HepG2 (cell line): ENCODE measurements around the gene ERO1A. TPM values are rescaled to one million over a fixed set of nuclear protein-coding genes. Genes with fewer than 3 reads are reported as not detected.

Experiments used
- ATAC-seq: fragments of 200-7000 bp; cut with Tn5 transposase; 3 replicates; pipeline ENCODE4 v1.9.1; 2020; ENCODE audit warnings: mild to moderate bottlenecking, moderate library complexity
- BruUV-seq: library from RNA; stranded (reverse); fragments of 400-500 nt; replicated peaks from 2 replicates; lab custom pipeline; 2021; lab: Mats Ljungman, UMichigan
- CTCF ChIA-PET: fragments of 300-600 bp; formaldehyde crosslinking; extraction: SDS; loops from one replicate; lab custom pipeline; 2021; ENCODE audit warnings: low total read pairs, inconsistent platforms, low intra/inter-chr PET ratio; lab: Yijun Ruan, JAX
- POLR2A ChIA-PET: fragments of 350-600 bp; sonication (Branson Sonifier 250); formaldehyde crosslinking; loops from one replicate; lab custom pipeline; 2020; ENCODE audit warnings: antibody characterized with exemption, inconsistent platforms; lab: Yijun Ruan, JAX
- DNase-seq: peaks from one replicate; pipeline ENCODE4 v3.0.0-alpha.2; 2015; ENCODE audit warnings: low spot score
- FAIRE-seq: peaks from 3 replicates; lab custom pipeline; 2011; peaks lifted over from hg19 to GRCh38; lab: Jason Lieb, UNC
- H2AFZ ChIP-seq: one replicate; pipeline ENCODE4 v1.6.1; 2011; ENCODE audit warnings: low read length, inconsistent platforms
- H3K27ac ChIP-seq: fragments of 300-600 bp; 3 replicates; pipeline ENCODE4 v1.8.0; 2011; ENCODE audit warnings: mixed run types, mild to moderate bottlenecking, mixed read lengths, low read length, inconsistent platforms; ENCODE audit not compliant: insufficient read depth; ENCODE audit errors: extremely low read length
- H3K27me3 ChIP-seq, 2 experiments: fragments of 200-600 bp in 1 of 2; 2 replicates in 1 of 2; 3 replicates in 1 of 2; pipeline versions ENCODE4 v1.6.0 to v1.8.0; 2011; ENCODE audit warnings: low read length in 2 of 2, mild to moderate bottlenecking in 2 of 2, moderate library complexity in 2 of 2, inconsistent platforms in 1 of 2; ENCODE audit not compliant: insufficient read depth in 2 of 2, control insufficient read depth in 1 of 2
- H3K36me3 ChIP-seq, 2 experiments: fragments of 200-600 bp in 1 of 2; replicated peaks in 1 of 2; 2 replicates in 1 of 2; 3 replicates in 1 of 2; pipeline versions ENCODE4 v1.5.1 to v1.8.0; 2011; ENCODE audit warnings: low read length in 2 of 2, inconsistent platforms in 1 of 2; ENCODE audit not compliant: insufficient read depth in 2 of 2, control insufficient read depth in 1 of 2
- H3K4me1 ChIP-seq: 2 replicates; pipeline ENCODE4 v1.5.1; 2012; ENCODE audit warnings: low read length, inconsistent platforms; ENCODE audit not compliant: insufficient read depth
- H3K4me2 ChIP-seq: 2 replicates; pipeline ENCODE4 v1.6.0; 2011; ENCODE audit warnings: low read depth, low read length, inconsistent platforms
- H3K4me3 ChIP-seq, 3 experiments: fragments of 200-600 bp in 1 of 3; sonication (generic), shearing (Covaris generic) in 1 of 3; replicated peaks in 1 of 3; 2 replicates each; pipeline ENCODE4 v1.5.1; 2011 to 2016; ENCODE audit warnings: low read length in 3 of 3, inconsistent platforms in 2 of 3, low read depth in 2 of 3, mild to moderate bottlenecking in 2 of 3, control low read depth in 1 of 3, mixed read lengths in 1 of 3; ENCODE audit not compliant: insufficient read depth in 1 of 3
- H3K79me2 ChIP-seq: one replicate; pipeline ENCODE4 v1.6.1; 2011; ENCODE audit warnings: low read length, inconsistent platforms; ENCODE audit not compliant: insufficient read depth
- H3K9ac ChIP-seq: 2 replicates; pipeline ENCODE4 v1.6.0; 2011; ENCODE audit warnings: mild to moderate bottlenecking, low read depth, low read length, inconsistent platforms; ENCODE audit not compliant: insufficient read depth
- H3K9me3 ChIP-seq: 2 replicates; pipeline ENCODE4 v1.5.1; 2012; ENCODE audit warnings: mild to moderate bottlenecking, low read length
- H4K20me1 ChIP-seq: 2 replicates; pipeline ENCODE4 v1.6.0; 2011; ENCODE audit warnings: inconsistent platforms, mild to moderate bottlenecking, low read length, moderate library complexity; ENCODE audit not compliant: insufficient read depth
- ASH2L ChIP-seq: fragments of 300-600, 200-600 bp; sonication (generic); IDR thresholded peaks from 2 replicates; pipeline ENCODE4 v1.7.0; 2017; ENCODE audit warnings: low read depth, mild to moderate bottlenecking, moderate library complexity, mixed read lengths, low read length; ENCODE audit not compliant: insufficient read length
- CCAR2 ChIP-seq: fragments of 200-400 bp; formaldehyde crosslinking; optimal IDR thresholded peaks from 2 replicates; pipeline ENCODE3; 2018; ENCODE audit warnings: low read depth, mild to moderate bottlenecking, low read length, moderate library complexity
- CCDC6 ChIP-seq: sonication (generic); formaldehyde crosslinking; IDR thresholded peaks from 2 replicates; pipeline ENCODE4 v1.8.1; 2022; ENCODE audit warnings: mild to moderate bottlenecking, missing genetic modification reagents, moderate library complexity
- FOXO1 ChIP-seq: sonication (generic); formaldehyde crosslinking; IDR thresholded peaks from 2 replicates; pipeline ENCODE4 v1.4.0; 2020; ENCODE audit warnings: missing genetic modification reagents
- MLXIP ChIP-seq: sonication (generic); formaldehyde crosslinking; IDR thresholded peaks from 2 replicates; pipeline ENCODE4 v1.9.0; 2021; ENCODE audit warnings: missing genetic modification reagents, borderline replicate concordance
- RBM39 ChIP-seq: fragments of 200-400 bp; formaldehyde crosslinking; IDR thresholded peaks from one replicate; pipeline ENCODE4 v1.6.1; 2018; ENCODE audit warnings: antibody characterized with exemption, mild to moderate bottlenecking, low read depth, low read length; ENCODE audit not compliant: poor library complexity, severe bottlenecking
- RELA ChIP-seq: sonication (generic); formaldehyde crosslinking; IDR thresholded peaks from 2 replicates; pipeline ENCODE4 v1.4.0; 2020; ENCODE audit warnings: missing genetic modification reagents
- SMC3 ChIP-seq: IDR thresholded peaks from 2 replicates; pipeline ENCODE4 v1.6.1; 2011; ENCODE audit warnings: low read length, improper control_type of control experiment
- STAT5B ChIP-seq: sonication (generic); formaldehyde crosslinking; IDR thresholded peaks from 2 replicates; pipeline ENCODE4 v1.4.0; 2020; ENCODE audit warnings: missing genetic modification reagents
- ZBTB42 ChIP-seq: sonication (generic); formaldehyde crosslinking; IDR thresholded peaks from 2 replicates; pipeline ENCODE4 v1.5.0; 2020; ENCODE audit warnings: mild to moderate bottlenecking, missing genetic modification reagents
- ZBTB7B ChIP-seq: sonication (generic); formaldehyde crosslinking; IDR thresholded peaks from 2 replicates; pipeline ENCODE4 v1.4.0; 2020; ENCODE audit warnings: missing genetic modification reagents
- ZFP91 ChIP-seq: sonication (generic); formaldehyde crosslinking; IDR thresholded peaks from 2 replicates; pipeline ENCODE4 v1.9.0; 2022; ENCODE audit warnings: missing genetic modification reagents, mild to moderate bottlenecking, borderline replicate concordance
- ZNF121 ChIP-seq: sonication (generic); formaldehyde crosslinking; IDR thresholded peaks from 2 replicates; pipeline ENCODE4 v1.5.0; 2020; ENCODE audit warnings: mild to moderate bottlenecking, missing genetic modification reagents
- ZNF501 ChIP-seq: sonication (generic); formaldehyde crosslinking; IDR thresholded peaks from 2 replicates; pipeline ENCODE4 v1.5.1; 2020; ENCODE audit warnings: mild to moderate bottlenecking, moderate library complexity, missing genetic modification reagents
- WGBS: methylation state at CpG from one replicate; pipeline ENCODE4 v1.1.6; 2017; ENCODE audit warnings: low lambda C conversion rate; 5-methylcytosine and 5-hydroxymethylcytosine counted together
- in situ Hi-C: cut with HindIII; loops from 2 replicates; pipeline ENCODE4 v1.10.0; 2017; ENCODE audit warnings: low pct_unique_long_range_greater_than_20kb; ENCODE audit not compliant: extremely low pct_ligation_motif_present
- intact Hi-C: fragments of 100-400 bp; cut with micrococcal nuclease; formaldehyde crosslinking; loops from one replicate; pipeline ENCODE4 v1.10.0; 2022; ENCODE audit not compliant: unreplicated experiment
- polyA plus RNA-seq, 8 experiments: library from polyadenylated mRNA; depleted of rRNA in 3 of 8; stranded (reverse) in 7 of 8; unstranded in 1 of 8; fragments of >200 nt; fragmentation: Illumina TruSeq in 4 of 8; extraction: Trizol in 4 of 8; gene quantifications; 2 replicates each; pipeline versions ENCODE4 v1.2.1 to v1.2.3, GENCODE V29; 2011 to 2016; ENCODE audit warnings: low read depth in 4 of 8, missing spikeins in 1 of 8, mixed read lengths in 1 of 8; ENCODE audit not compliant: insufficient read depth in 1 of 8
- total RNA-seq, 5 experiments: library from RNA; depleted of rRNA; stranded (reverse); fragments of >200 nt; fragmentation: Illumina TruSeq; extraction: Trizol; gene quantifications; 2 replicates each; pipeline ENCODE4 v1.2.3, GENCODE V29; 2016; ENCODE audit warnings: low read depth in 1 of 5
- TF ChIP-seq, protein P1 (sequence below): sonication (generic); formaldehyde crosslinking; IDR thresholded peaks from 2 replicates; pipeline ENCODE4 v1.4.0; 2020; ENCODE audit warnings: low read depth, missing genetic modification reagents
- TF ChIP-seq, protein P2 (sequence below): sonication (generic); formaldehyde crosslinking; IDR thresholded peaks from 2 replicates; pipeline ENCODE4 v1.4.0; 2020; ENCODE audit warnings: mild to moderate bottlenecking, missing genetic modification reagents

ERO1A gene
- total and polyA plus RNA-seq, 2 of the 13 experiments (the other 11 are each of a cell fraction or from before 2014, with no cell fraction given), result 60.3 to 137 TPM

GRCh38 chr14:52660832-52661231, 34.5 kb downstream of the ERO1A start:
- Histone ChIP-seq H3K27ac (no peak overlapping the region), H2AFZ (no peak overlapping the region), H3K4me1 (no peaks in the 10 kb centered on the region), H3K4me3 (no peak overlapping the region), H3K27me3 (no peaks in the 10 kb centered on the region), H3K36me3 (peaks cover 11 to 38% of the 10 kb centered on the region in 2 experiments), H3K79me2 (no peaks in the 10 kb centered on the region), H3K4me2 (no peak overlapping the region), H3K9me3 (no peaks in the 10 kb centered on the region), H3K9ac (no peak overlapping the region), H4K20me1 (no peaks in the 10 kb centered on the region)
- intact Hi-C loops (no loop called here), in situ Hi-C loops (no loop called here)
- POLR2A ChIA-PET, result no interaction called here
- no TSS peak for BruUV-seq
- WGBS, result 93% methylated on average over 1 of the region's 1 CpG
- FAIRE-seq, result no peak
- no peak for ATAC-seq
- TF ChIP-seq FOXO1 (CRISPR knock-in tag) (no peak), ZNF121 (CRISPR knock-in tag) (no peak), RBM39 (no peak), MLXIP (CRISPR knock-in tag) (no peak), CCAR2 (no peak), CCDC6 (CRISPR knock-in tag) (no peak), STAT5B (no peak), ASH2L (no peak), RELA (no peak), ZBTB42 (CRISPR knock-in tag) (no peak), ZNF501 (no peak), ZBTB7B (CRISPR knock-in tag) (no peak), ZFP91 (CRISPR knock-in tag) (no peak), SMC3 (no peak)
- TF ChIP-seq, protein P1, sequence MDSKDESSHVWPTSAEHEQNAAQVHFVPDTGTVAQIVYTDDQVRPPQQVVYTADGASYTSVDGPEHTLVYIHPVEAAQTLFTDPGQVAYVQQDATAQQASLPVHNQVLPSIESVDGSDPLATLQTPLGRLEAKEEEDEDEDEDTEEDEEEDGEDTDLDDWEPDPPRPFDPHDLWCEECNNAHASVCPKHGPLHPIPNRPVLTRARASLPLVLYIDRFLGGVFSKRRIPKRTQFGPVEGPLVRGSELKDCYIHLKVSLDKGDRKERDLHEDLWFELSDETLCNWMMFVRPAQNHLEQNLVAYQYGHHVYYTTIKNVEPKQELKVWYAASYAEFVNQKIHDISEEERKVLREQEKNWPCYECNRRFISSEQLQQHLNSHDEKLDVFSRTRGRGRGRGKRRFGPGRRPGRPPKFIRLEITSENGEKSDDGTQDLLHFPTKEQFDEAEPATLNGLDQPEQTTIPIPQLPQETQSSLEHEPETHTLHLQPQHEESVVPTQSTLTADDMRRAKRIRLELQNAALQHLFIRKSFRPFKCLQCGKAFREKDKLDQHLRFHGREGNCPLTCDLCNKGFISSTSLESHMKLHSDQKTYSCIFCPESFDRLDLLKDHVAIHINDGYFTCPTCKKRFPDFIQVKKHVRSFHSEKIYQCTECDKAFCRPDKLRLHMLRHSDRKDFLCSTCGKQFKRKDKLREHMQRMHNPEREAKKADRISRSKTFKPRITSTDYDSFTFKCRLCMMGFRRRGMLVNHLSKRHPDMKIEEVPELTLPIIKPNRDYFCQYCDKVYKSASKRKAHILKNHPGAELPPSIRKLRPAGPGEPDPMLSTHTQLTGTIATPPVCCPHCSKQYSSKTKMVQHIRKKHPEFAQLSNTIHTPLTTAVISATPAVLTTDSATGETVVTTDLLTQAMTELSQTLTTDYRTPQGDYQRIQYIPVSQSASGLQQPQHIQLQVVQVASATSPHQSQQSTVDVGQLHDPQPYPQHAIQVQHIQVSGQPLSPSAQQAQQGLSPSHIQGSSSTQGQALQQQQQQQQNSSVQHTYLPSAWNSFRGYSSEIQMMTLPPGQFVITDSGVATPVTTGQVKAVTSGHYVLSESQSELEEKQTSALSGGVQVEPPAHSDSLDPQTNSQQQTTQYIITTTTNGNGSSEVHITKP (CRISPR knock-in tag), result no peak
- TF ChIP-seq, protein P2, sequence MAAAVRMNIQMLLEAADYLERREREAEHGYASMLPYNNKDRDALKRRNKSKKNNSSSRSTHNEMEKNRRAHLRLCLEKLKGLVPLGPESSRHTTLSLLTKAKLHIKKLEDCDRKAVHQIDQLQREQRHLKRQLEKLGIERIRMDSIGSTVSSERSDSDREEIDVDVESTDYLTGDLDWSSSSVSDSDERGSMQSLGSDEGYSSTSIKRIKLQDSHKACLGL (CRISPR knock-in tag), result no peak
- DNase-seq, result no peak
- CTCF ChIA-PET, result no interaction called here
